ENCODE results near the gene IFT122. TPM values are rescaled to one million over a fixed set of nuclear protein-coding genes. Genes with fewer than 3 reads are reported as not detected.
A peak's percentile ranks its signal among the peaks of the same experiment; 100 is the strongest.

The IFT122 gene
- total and polyA plus RNA-seq, 2 of the 4 experiments (the other 2 are of a cell fraction), result 16.8 to 28.0 TPM

- BruUV-seq (replicated peaks), result no TSS peak
- CTCF ChIA-PET, result no interaction called here
- peak; percentile 58 for DNase-seq
These were observed 90.3 kb downstream of the IFT122 start for GRCh38 chr3:129530251-129530791.

More at GRCh38 chr3:129530251-129530791, 90.3 kb downstream of the IFT122 start:
- Histone ChIP-seq H4K8ac (ENCODE audit: low read depth in 2 of 2, low read length in 2 of 2) (peak overlapping the region in 1 of 2 experiments; percentile 55; a peak in 3 of 4 replicates), H3K4ac (ENCODE audit: low read depth, low read length) (peak overlapping the region; percentile 37), H3K4me1 (ENCODE audit: control insufficient read depth, insufficient read depth, low read length) (peaks cover 14% of the 10 kb centered on the region), H3K4me3 (ENCODE audit: insufficient read depth, low read depth, low read length) (no peak overlapping the region), H3K27me3 (ENCODE audit: control insufficient read depth, insufficient read depth, low read length) (no peaks in the 10 kb centered on the region), H2AK9ac (replicated peaks; ENCODE audit: low read depth, low read length, poor library complexity) (peak overlapping the region; percentile 60), H2AK5ac (ENCODE audit: low read depth, low read length) (peak overlapping the region; percentile 75; the same call in 1 of the 2 replicates), H3K23ac (ENCODE audit: low read depth, low read length) (peak overlapping the region; percentile 2; the same call in 1 of the 2 replicates), H2BK5ac (ENCODE audit: low read depth, low read length, poor library complexity, severe bottlenecking) (no peak overlapping the region), H3K56ac (ENCODE audit: extremely low read depth, insufficient read depth, low read length) (no peak overlapping the region), H4K91ac (ENCODE audit: insufficient read depth, low read depth, low read length) (peak overlapping the region; percentile 65), H3K9ac (ENCODE audit: low read depth, low read length) (no peak overlapping the region), H3K9me1 (ENCODE audit: insufficient read depth, low read length) (peaks cover 8% of the 10 kb centered on the region), H2AFZ (replicated peaks; ENCODE audit: low read length, poor library complexity) (peak overlapping the region; percentile 82), H2BK20ac (ENCODE audit: low read depth, low read length) (0 out of 2 replicates have a peak overlapping the region, but pooled peaks have one; percentile 0), H3K9me3 (ENCODE audit: control insufficient read depth, insufficient read depth, low read length) (no peaks in the 10 kb centered on the region), H3K14ac (replicated peaks; ENCODE audit: low read depth, low read length) (peak overlapping the region; percentile 52; the same call in 1 of the 2 replicates), H4K20me1 (ENCODE audit: insufficient read depth, low read length) (no peaks in the 10 kb centered on the region), H3K27ac (ENCODE audit: insufficient read depth, low read length) (no peak overlapping the region), H3K4me2 (ENCODE audit: low read depth, low read length) (no peak overlapping the region), H3K18ac (ENCODE audit: low read depth, low read length) (peak overlapping the region; percentile 38), H2BK120ac (ENCODE audit: low read depth, low read length) (peak overlapping the region; percentile 73), H2BK15ac (ENCODE audit: low read depth, low read length) (peak overlapping the region; percentile 71; the same call in 1 of the 3 replicates), H4K5ac (ENCODE audit: low read depth, low read length) (peak overlapping the region; percentile 33), H3K79me1 (ENCODE audit: low read depth in 1 of 2, low read length in 2 of 2) (no peaks in the 10 kb centered on the region), H3K36me3 (ENCODE audit: control insufficient read depth, insufficient read depth, low read length) (no peaks in the 10 kb centered on the region)
- TF ChIP-seq POLR2A (IDR thresholded peaks at IDR 0.05; ENCODE audit: low read depth, low read length) (no peak), MAFK (IDR thresholded peaks at IDR 0.05; ENCODE audit: low read depth, low read length) (no peak)
- intact Hi-C loops (cut with micrococcal nuclease), result no loop called here
- dilution Hi-C loops (cut with HindIII; ENCODE audit: low sequenced_read_pairs, unreplicated experiment), result no loop called here
- 25% methylated on average over 2 of the region's 6 CpGs; no CpG with 5 or more reads in 1 of the 2 experiments for WGBS, 2 experiments (ENCODE audit: extremely low coverage in 2 of 2, insufficient read length in 1 of 2)
- peak; percentile 72 for ATAC-seq (ENCODE audit: low read depth)
- POLR2A ChIA-PET (ENCODE audit: unreplicated experiment), result no interaction called here
- in situ Hi-C loops (cut with MboI; ENCODE audit: low sequenced_read_pairs), result no loop called here

Measured in IMR-90 (cell line).